ENCODE measurements around the gene GMCL2.

DNA sequence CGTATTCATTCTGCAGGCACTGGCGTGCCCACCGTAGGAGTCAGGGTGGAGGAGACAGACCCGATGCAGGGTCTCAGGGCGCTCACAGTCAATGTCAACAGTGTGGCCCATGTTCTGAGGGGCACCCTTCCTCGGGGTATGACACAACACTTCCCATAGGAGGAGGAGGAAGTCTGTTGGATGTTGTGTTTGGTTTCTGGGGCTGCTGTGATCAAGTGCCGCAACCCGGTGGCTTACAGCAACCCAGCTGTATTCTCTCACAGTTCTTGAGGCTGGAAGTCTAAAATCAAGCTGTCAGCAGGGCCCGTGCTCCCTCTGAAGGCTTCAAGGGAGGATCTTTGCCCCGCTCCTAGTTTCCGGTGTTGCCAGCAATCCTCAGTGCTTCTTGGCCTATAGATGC is 11.5 kb upstream of the GMCL2 start:
- TF ChIP-seq, protein P1, sequence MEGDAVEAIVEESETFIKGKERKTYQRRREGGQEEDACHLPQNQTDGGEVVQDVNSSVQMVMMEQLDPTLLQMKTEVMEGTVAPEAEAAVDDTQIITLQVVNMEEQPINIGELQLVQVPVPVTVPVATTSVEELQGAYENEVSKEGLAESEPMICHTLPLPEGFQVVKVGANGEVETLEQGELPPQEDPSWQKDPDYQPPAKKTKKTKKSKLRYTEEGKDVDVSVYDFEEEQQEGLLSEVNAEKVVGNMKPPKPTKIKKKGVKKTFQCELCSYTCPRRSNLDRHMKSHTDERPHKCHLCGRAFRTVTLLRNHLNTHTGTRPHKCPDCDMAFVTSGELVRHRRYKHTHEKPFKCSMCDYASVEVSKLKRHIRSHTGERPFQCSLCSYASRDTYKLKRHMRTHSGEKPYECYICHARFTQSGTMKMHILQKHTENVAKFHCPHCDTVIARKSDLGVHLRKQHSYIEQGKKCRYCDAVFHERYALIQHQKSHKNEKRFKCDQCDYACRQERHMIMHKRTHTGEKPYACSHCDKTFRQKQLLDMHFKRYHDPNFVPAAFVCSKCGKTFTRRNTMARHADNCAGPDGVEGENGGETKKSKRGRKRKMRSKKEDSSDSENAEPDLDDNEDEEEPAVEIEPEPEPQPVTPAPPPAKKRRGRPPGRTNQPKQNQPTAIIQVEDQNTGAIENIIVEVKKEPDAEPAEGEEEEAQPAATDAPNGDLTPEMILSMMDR (IDR thresholded peaks at IDR 0.05; ENCODE audit: low read depth, low read length): no peak
- TF ChIP-seq MYC (IDR thresholded peaks at IDR 0.05; ENCODE audit: low read depth, low read length): no peak
